SU-DHL-6 (cell line): ENCODE data around the gene SASS6.

Experiments
- H2AFZ ChIP-seq: fragments of 200-600 bp; sonication (generic); 2 replicates; pipeline ENCODE4 v1.6.1; 2014; ENCODE audit warnings: low read depth, mild to moderate bottlenecking, moderate library complexity, mixed read lengths, antibody characterized with exemption, low read length; ENCODE audit not compliant: severe bottlenecking
- H3F3A ChIP-seq: fragments of 200-600 bp; shearing (Covaris generic); 2 replicates; pipeline ENCODE4 v1.6.0; 2016; ENCODE audit warnings: antibody characterized with exemption, mild to moderate bottlenecking; ENCODE audit not compliant: insufficient read depth
- H3K27ac ChIP-seq: fragments of 200-600 bp; sonication (generic); 2 replicates; pipeline ENCODE4 v1.5.1; 2016; ENCODE audit warnings: low read depth, mild to moderate bottlenecking, low read length, moderate library complexity, mixed read lengths
- H3K27me3 ChIP-seq: fragments of 200-600 bp; sonication (generic), shearing (Covaris generic); 2 replicates; pipeline ENCODE4 v1.6.0; 2014; ENCODE audit warnings: mild to moderate bottlenecking, low read length
- H3K36me3 ChIP-seq: fragments of 200-600 bp; sonication (generic); 2 replicates; pipeline ENCODE4 v1.6.1; 2014; ENCODE audit warnings: mild to moderate bottlenecking, low read length, mixed read lengths
- H3K4me2 ChIP-seq: fragments of 300-600, 200-600 bp; shearing (Covaris generic), sonication (generic); 2 replicates; pipeline ENCODE4 v1.6.0; 2014; ENCODE audit warnings: low read length, low read depth, mild to moderate bottlenecking; ENCODE audit not compliant: poor library complexity, severe bottlenecking
- H3K4me3 ChIP-seq: fragments of 200-600 bp; sonication (generic); 2 replicates; pipeline ENCODE4 v1.5.1; 2014; ENCODE audit warnings: antibody characterized with exemption, low read length, mild to moderate bottlenecking, mixed read lengths; ENCODE audit not compliant: insufficient read depth, poor library complexity, severe bottlenecking
- H3K79me2 ChIP-seq: fragments of 200-600 bp; sonication (generic); 2 replicates; pipeline ENCODE4 v1.6.1; 2014; ENCODE audit warnings: mild to moderate bottlenecking, low read length, moderate library complexity; ENCODE audit not compliant: insufficient read depth
- H3K9ac ChIP-seq: fragments of 200-600 bp; sonication (generic); 2 replicates; pipeline ENCODE4 v1.7.0; 2014; ENCODE audit warnings: mild to moderate bottlenecking, low read length
- H3K9me2 ChIP-seq: fragments of 200-600 bp; sonication (generic); replicated peaks from 2 replicates; pipeline ENCODE4 v1.6.1; 2014; ENCODE audit warnings: low read length; ENCODE audit not compliant: insufficient read depth
- H3K9me3 ChIP-seq: fragments of 200-600 bp; sonication (generic); 2 replicates; pipeline ENCODE4 v1.6.1; 2014; ENCODE audit warnings: low read length, mixed read lengths; ENCODE audit not compliant: insufficient read depth
- H4K20me1 ChIP-seq: fragments of 200-600 bp; sonication (generic); 2 replicates; pipeline ENCODE4 v1.6.1; 2014; ENCODE audit warnings: low read depth, mild to moderate bottlenecking, antibody characterized with exemption, low read length, moderate library complexity, mixed read lengths
- CTCF ChIP-seq: fragments of 200-600 bp; sonication (generic); IDR thresholded peaks from one replicate; pipeline ENCODE4 v1.5.1; 2017; ENCODE audit warnings: antibody characterized with exemption, mild to moderate bottlenecking, low read length, moderate library complexity; ENCODE audit not compliant: insufficient read depth, poor library complexity, severe bottlenecking
- EZH2phosphoT487 ChIP-seq: fragments of 200-600 bp; sonication (generic), shearing (Covaris generic); conservative IDR thresholded peaks from 2 replicates; pipeline ENCODE4 v1.6.1; 2018; ENCODE audit warnings: mild to moderate bottlenecking, antibody characterized with exemption, low read length, moderate library complexity, mixed read lengths

Gene SASS6

DNA sequence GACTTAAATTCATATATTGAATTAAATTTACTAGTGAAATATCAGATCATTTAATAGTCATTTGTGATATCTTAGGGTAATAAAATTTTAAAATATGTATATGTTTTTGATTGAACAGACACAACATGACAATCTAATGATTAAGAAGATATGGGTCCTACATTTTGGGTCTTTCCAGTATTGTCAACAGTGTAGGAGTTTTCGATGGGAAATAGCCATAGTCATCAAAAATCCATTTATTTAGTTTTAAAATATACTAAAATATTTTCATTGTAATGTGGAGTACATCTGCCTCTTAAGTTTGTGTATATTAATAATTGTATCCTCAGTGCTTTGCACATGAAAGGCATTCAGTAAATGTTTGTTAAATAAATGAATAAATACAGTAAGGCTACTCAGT, 14.2 kb upstream of the SASS6 start:
- no peak overlapping the region for H3K4me2 ChIP-seq
- no peak overlapping the region for H3K27ac ChIP-seq
- no peaks in the 10 kb centered on the region for H3K9me2 ChIP-seq
- no peaks in the 10 kb centered on the region for H3K9me3 ChIP-seq
- no peaks in the 10 kb centered on the region for H3K79me2 ChIP-seq
- H3K4me3 ChIP-seq = no peak overlapping the region
- peaks cover 45% of the 10 kb centered on the region for H3K36me3 ChIP-seq
- H3K9ac ChIP-seq = no peak overlapping the region
- H3K27me3 ChIP-seq = no peaks in the 10 kb centered on the region
- no peak overlapping the region for H2AFZ ChIP-seq
- no peak for TF ChIP-seq CTCF
- no peak for TF ChIP-seq EZH2phosphoT487
- H4K20me1 ChIP-seq = no peaks in the 10 kb centered on the region
- peaks cover 11% of the 10 kb centered on the region for H3F3A ChIP-seq

- Histone ChIP-seq H3K9ac (no peak overlapping the region), H3F3A (peaks cover 4% of the 10 kb centered on the region; the same call in 1 of the 2 replicates), H3K36me3 (peaks cover 64% of the 10 kb centered on the region), H3K79me2 (no peaks in the 10 kb centered on the region), H4K20me1 (no peaks in the 10 kb centered on the region), H3K27ac (no peak overlapping the region), H3K27me3 (no peaks in the 10 kb centered on the region), H3K4me2 (no peak overlapping the region), H3K9me2 (no peaks in the 10 kb centered on the region), H3K9me3 (no peaks in the 10 kb centered on the region), H2AFZ (no peak overlapping the region), H3K4me3 (no peak overlapping the region)
- no peak for TF ChIP-seq CTCF
- no peak for TF ChIP-seq EZH2phosphoT487
Observed at GRCh38 chr1:100145116-100145515, 12.4 kb upstream of the SASS6 start.

DNA sequence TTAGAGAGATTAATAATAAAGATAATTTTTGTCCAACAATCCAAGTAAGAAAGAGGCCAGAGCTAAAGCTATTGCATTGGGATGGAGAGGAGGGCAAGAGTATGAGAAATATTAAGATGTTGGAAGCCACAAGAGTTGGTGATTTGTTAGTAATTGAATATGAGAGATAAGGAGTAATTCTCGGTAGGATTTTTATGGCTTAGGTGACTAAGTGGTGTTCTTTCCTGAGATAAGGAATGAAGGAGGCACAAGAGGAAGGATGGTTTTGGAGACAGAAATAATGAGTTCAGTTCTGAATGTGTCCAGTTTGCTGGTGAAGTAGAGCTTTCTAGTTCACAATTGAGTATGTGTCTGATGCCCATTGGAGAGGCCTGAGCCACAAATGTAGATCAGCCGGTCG, 9.6 kb upstream of the SASS6 start:
- no peaks in the 10 kb centered on the region for H3K27me3 ChIP-seq
- H3F3A ChIP-seq = no peaks in the 10 kb centered on the region
- H3K9me3 ChIP-seq = no peaks in the 10 kb centered on the region
- H3K4me3 ChIP-seq = no peak overlapping the region
- H3K79me2 ChIP-seq = no peaks in the 10 kb centered on the region; the same call in 1 of the 2 replicates
- no peaks in the 10 kb centered on the region for H3K9me2 ChIP-seq
- no peaks in the 10 kb centered on the region for H4K20me1 ChIP-seq
- no peak overlapping the region for H2AFZ ChIP-seq
- no peak overlapping the region for H3K9ac ChIP-seq
- peaks cover 72% of the 10 kb centered on the region for H3K36me3 ChIP-seq
- no peak overlapping the region for H3K4me2 ChIP-seq
- TF ChIP-seq CTCF (no peak), EZH2phosphoT487 (no peak)
- H3K27ac ChIP-seq = no peak overlapping the region
